GM18519 (cell line): ENCODE measurements around the gene TSKU.
"Not testable (repeated sequence)": the region's sequence is repeated elsewhere in the genome, so short reads cannot be mapped to it uniquely, and the experiment has no call there.

Experiments
- ATAC-seq: cut with Tn5 transposase; IDR thresholded peaks from one replicate; pipeline ENCODE4 v1.9.1; 2021; ENCODE audit warnings: mild to moderate bottlenecking, moderate library complexity; ENCODE audit not compliant: unreplicated experiment, low FRiP score

Gene TSKU

GRCh38 chr11:76783294-76783895, at the start of gene TSKU:
Gene TSKU, plus strand, starts transcription at chr11:76783356. Its CDS starts 12,261 bp downstream, at chr11:76795617.
- ATAC-seq, result no peak

GRCh38 chr11:76733906-76734305, 49.2 kb upstream of the TSKU start:
- not testable (repeated sequence) for ATAC-seq

DNA sequence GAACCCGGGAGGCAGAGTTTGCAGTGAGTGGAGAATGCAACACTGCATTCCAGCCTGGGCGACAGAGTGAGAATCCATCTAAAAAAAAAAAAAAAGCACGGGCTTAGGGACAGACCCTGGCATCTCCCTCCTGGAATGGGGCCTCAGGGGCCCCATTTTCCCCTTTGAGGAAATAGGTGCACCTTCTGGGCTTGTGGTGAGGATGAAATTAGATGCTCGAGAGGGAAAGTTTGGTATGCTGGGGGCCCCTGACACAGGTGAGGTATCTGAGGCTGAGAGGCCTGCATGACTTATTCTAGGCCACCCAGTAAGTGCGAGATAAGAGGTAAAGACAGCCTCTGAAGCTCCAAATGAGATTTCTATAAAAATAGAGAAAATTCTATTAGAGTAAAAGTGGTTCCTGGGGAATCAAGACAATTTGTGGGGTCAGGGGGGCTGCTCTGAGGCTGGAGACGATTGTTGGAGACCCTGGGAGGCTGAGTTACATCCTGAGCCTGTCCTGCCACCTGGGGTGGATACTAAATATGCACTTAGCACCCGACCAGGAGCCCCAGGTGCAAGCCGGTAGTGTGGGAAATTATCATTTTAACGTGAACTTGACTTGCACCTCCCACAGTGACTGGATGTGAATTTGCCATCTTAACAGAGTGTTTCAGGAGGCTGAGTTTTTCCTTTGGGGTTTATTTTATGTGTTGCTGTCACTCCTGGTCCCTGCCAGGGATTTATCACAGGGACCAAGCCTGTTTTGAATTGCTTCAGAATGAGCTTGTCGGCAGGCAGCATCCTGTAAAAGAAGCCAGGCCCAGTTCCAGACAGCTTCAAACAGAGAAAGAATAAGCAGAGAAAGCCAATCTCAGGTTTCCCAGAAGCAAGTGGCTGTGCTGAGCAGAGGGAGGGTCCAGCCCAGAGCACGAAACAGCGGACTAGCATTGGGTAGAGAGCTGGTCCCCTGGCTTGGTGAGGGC, 48.4 kb upstream of the TSKU start:
- no peak for ATAC-seq

DNA sequence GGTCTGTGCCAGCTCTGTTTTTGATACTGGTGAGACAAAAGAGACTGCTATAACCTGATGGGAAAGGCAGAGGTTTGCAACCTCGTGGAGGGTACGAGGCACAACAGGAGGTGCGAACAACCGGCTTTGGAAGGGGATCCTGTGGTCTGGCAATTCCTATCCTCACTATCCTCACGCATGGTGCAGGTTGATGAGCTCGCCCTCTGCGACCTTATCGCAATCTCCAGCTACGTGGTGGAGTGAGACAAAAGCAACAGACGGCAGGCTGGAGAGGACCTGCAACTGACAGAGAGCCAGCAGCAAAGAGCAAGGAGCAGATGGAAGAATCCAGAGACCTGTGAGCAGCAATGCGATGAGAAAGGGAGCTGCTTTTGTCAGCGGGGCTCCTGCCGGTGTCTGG, 47.3 kb upstream of the TSKU start:
- ATAC-seq, result no peak

DNA sequence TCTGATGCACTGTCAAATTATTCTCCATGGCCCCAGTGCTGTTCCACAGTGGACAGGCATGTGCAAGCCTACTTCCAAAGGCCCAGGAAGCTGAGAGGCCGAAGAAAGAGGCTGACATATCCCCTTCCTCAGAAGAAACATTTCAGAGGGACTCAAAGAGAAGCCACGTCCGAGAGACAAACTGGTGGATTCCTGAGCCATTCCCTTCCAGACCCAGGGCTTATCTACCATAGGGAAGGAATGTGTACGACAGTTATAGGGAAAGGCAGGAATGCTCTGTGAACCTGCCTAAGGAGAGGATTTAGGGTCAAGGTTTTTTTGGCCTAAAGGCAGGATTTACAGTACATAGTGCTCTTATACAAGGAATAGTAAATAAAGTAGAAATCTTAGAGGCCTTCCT, 46.9 kb upstream of the TSKU start:
- ATAC-seq, result no peak

GRCh38 chr11:76736773-76737495, 46.2 kb upstream of the TSKU start:
- ATAC-seq, result no peak

DNA sequence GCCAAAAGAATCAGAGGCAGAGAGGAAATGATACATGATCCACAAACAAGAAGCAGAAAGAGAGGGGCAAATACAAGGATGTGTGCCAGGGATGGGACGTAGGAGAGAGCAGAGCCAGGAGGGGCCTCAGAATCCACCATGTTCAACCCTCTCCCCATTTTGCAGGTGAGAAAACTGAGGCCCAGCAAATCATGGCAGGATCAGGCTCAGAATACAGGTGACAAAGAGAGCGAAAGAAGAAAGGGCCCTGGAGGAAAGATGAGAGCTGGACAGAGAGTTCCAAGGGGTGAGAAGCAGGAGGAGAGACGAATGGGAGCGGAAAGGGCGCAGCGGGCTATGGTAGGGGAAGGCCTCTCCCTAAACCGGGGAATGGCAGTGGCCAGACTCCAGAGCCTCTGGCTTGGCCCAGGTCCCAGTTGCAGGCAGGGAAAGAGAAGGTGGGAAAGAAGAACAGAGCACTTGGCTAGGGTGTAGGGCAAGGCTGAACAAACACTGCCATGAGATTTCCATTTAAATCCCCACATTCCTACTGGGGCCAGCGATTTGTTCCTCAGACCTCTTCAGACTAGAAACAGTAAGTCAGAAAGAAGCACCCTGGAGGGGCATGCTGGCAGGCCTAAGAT, 44.4 kb upstream of the TSKU start:
- no peak for ATAC-seq

DNA sequence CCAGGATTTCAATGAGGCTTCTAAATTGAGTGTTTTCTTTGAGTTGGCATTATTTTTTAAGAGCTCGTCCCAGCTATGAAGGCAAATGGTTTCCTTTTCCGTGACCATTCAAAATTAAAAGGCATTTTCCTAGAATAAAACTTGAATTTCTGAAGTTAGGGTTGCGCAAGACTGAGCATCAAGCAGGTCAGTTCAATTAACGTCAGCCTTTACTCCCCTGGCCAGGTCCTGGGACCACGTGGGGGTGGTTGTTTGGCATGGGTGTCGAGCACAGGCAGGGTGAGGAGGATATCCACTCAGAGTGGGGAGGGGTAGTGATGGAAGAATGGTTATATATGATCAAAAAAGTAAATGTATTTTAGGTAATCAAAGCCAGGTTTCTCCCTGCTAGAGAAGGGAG, 43.4 kb upstream of the TSKU start:
- ATAC-seq, result no peak

GRCh38 chr11:76740772-76741171, 42.4 kb upstream of the TSKU start:
- no peak for ATAC-seq

GRCh38 chr11:76742902-76743301, 40.3 kb upstream of the TSKU start:
- ATAC-seq, result no peak

- ATAC-seq, result no peak
Observed at GRCh38 chr11:76744186-76745043, 38.7 kb upstream of the TSKU start.

DNA sequence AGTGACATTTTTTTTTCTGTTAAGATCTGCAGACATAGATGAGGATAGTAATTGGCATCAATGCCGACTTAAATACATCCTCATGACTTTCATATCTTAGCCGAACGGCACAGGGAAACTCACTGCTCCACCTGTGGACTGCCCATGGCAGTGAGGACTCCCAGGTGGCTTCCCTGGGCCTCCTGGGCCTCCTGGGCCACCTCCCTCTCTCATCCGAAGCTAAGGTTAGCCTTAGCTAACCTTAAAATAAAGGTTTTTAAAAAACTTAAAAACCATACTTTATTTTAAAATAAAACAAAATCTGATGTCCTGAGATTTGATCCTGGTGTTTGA, 38.1 kb upstream of the TSKU start:
- ATAC-seq, result no peak

DNA sequence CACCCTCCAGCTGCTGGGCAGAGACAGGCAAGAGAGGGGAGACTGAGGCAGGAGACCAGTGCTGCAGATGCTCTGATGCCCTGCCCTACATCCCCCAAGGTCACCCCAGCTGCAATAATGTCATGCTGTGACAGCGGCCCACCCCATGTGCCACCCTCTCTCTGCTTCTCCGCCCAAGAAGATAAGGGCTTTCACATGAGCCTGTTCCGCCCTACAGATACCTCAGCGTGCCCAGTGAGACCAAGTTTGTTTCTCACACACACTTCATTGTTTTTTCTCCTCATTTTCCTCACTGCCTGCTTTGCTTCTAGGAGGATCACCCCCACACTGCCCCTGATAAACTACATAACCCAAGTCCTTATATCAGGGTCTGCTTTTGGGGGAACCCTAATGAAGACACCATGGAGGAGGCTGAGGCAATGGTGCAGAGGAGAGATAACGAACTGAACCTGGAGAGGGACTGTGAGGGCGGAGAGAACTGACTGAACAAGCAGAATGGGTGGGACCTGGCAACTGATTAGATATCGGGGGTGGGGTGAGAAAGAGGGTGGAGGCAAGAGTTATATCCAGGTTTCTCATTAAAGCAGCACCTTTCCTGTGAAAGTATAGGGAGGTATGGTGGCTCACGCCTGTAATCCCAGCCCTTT, 37.5 kb upstream of the TSKU start:
- no peak for ATAC-seq

DNA sequence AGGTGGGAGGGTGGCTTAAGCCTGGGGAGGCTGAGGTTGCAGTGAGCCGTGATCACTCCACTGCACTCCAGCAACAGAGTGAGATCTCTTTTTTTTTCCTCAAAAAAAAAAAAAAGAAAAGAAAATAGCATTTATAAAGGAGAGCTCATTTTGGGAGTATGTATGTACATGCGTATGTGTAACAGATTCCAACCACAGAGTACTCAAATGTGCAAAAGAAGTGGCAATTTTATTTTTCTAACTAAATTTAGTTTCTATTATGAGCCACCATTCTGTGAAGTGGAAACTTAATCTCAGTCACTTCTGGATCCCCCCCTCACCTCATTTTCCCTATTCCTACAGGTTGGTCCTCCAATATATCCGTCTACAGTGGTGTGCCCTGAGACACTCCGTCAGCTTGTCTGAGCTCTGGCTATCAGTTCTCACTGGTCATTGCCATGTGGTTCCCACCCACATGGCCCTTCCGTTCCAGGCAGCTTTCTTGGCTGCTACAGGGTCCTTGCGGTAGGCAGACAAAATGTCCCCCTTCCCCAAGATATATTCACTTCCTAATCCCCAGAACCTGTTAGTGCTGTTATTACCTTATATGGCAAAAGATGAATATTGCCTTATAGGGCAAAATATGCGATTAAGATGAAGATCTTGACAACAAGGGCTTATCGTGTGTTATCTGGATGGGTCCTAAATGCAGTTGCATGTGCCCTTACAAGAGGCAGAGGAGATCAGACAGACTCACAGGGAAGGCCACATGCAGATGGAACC, 35.8 kb upstream of the TSKU start:
- no peak for ATAC-seq

DNA sequence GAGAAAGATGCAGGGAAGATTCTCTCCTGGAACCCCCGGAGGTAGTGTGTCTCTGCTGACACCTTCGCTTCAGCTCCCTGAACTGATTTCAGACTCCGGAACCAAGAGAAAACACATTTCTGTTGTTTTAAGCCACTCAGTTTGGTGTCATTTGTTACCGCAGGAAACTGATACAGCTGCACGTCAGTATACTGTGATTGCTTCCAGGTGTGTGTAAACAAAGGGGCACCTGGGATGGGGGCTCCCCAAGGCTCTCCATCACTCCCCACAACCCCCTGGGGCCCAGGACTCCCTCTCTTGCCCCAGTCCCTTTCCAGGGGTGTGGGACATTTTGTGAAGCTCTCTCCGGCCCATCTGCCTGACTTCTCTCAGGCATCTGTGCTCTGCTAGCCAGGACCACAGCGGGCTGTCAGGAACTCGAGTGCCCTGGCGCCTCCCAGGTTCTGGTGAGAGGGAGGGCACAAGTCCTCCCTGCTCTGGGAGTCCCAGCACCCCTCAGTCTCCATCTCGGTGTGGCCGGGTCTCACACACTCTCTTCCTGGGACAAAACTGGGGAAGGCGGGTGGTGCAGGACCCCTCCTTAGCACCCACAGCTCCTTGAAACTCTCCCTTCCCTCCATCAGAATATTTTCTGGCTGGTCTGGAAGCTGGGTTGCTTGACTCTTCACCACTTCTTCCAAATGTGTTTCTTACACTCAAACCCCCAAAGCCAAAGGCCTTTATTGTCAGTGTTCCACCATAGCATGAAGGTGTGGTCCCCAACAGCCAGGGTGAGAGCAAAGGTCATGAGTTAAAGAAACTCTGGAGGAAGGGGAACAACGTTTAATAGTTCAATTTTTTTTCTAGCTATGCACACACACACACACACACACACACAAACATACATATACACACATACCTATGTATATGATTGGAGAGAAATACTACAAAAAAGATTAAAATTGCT, 35.0 kb upstream of the TSKU start:
- ATAC-seq, result no peak

- no peak for ATAC-seq
Observed at GRCh38 chr11:76748948-76749347, 34.2 kb upstream of the TSKU start.

- no peak for ATAC-seq
Observed at GRCh38 chr11:76750067-76750466, 33.1 kb upstream of the TSKU start.

DNA sequence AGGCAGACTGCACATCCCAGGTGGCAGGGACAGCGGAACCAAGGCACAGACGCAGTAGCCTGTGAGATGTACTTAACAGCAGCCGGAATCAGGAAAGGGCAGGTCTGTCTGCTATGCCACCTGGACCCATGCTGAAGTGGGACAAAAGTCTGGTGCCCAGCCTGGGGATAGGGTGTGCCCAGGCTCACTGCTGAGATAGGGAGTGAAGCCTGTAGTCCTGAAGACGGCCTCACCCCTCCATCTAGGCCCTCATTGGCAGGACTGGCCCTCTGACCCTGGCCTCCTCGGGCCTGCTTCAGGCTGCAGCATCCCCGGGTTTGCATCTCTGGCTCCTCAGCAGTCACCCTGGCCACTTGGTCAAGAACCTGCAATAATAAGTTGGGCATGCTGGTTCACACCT, 32.4 kb upstream of the TSKU start:
- no peak for ATAC-seq
